Astrocyte (in vitro differentiated cells and primary cell): ENCODE data around the gene TMEM225B. TPM values are rescaled to one million over a fixed set of nuclear protein-coding genes. Genes with fewer than 3 reads are reported as not detected.

Experiments
- DNase-seq: peaks from one replicate; pipeline ENCODE4 v3.0.0-alpha.2; 2010; ENCODE audit warnings: low read depth
- FAIRE-seq: peaks from 2 replicates; lab custom pipeline; 2011; peaks lifted over from hg19 to GRCh38; lab: Jason Lieb, UNC
- H2AFZ ChIP-seq: 2 replicates; pipeline ENCODE4 v1.6.0; 2012; ENCODE audit warnings: low read depth, low read length, inconsistent platforms
- H3K27ac ChIP-seq: 2 replicates; pipeline ENCODE4 v1.5.1; 2011; ENCODE audit warnings: low read depth, low read length, inconsistent platforms
- H3K27me3 ChIP-seq: 2 replicates; pipeline ENCODE4 v1.6.0; 2011; ENCODE audit warnings: low read length, inconsistent platforms; ENCODE audit not compliant: insufficient read depth
- H3K36me3 ChIP-seq: 2 replicates; pipeline ENCODE4 v1.5.1; 2011; ENCODE audit warnings: low read length, inconsistent platforms; ENCODE audit not compliant: insufficient read depth
- H3K4me1 ChIP-seq: 2 replicates; pipeline ENCODE4 v1.5.1; 2011; ENCODE audit warnings: low read length, inconsistent platforms; ENCODE audit not compliant: insufficient read depth
- H3K4me2 ChIP-seq: 2 replicates; pipeline ENCODE4 v1.6.0; 2012; ENCODE audit warnings: low read length, inconsistent platforms
- H3K4me3 ChIP-seq: 2 replicates; pipeline ENCODE4 v1.5.1; 2011; ENCODE audit warnings: low read depth, mild to moderate bottlenecking, low read length, inconsistent platforms; ENCODE audit not compliant: insufficient read depth
- H3K79me2 ChIP-seq: 2 replicates; pipeline ENCODE4 v1.6.0; 2012; ENCODE audit warnings: mild to moderate bottlenecking, low read length, inconsistent platforms; ENCODE audit not compliant: insufficient read depth
- H3K9ac ChIP-seq: 2 replicates; pipeline ENCODE4 v1.6.0; 2012; ENCODE audit warnings: mild to moderate bottlenecking, low read length, inconsistent platforms
- H3K9me3 ChIP-seq: 2 replicates; pipeline ENCODE4 v1.5.1; 2012; ENCODE audit warnings: low read depth, mild to moderate bottlenecking, low read length, inconsistent platforms; ENCODE audit not compliant: insufficient read depth
- H4K20me1 ChIP-seq: 2 replicates; pipeline ENCODE4 v1.6.0; 2012; ENCODE audit warnings: low read length, inconsistent platforms; ENCODE audit not compliant: insufficient read depth
- H3K27ac Mint-ChIP-seq: one replicate; pipeline ENCODE4 v1.8.0; 2021; ENCODE audit warnings: mild to moderate bottlenecking, mixed read lengths; ENCODE audit not compliant: unreplicated experiment
- H3K27me3 Mint-ChIP-seq: one replicate; pipeline ENCODE4 v1.8.0; 2021; ENCODE audit warnings: low read depth, mixed read lengths; ENCODE audit not compliant: unreplicated experiment
- H3K36me3 Mint-ChIP-seq: one replicate; pipeline ENCODE4 v1.8.0; 2021; ENCODE audit warnings: low read depth, mixed read lengths; ENCODE audit not compliant: unreplicated experiment
- H3K4me1 Mint-ChIP-seq: one replicate; pipeline ENCODE4 v1.8.0; 2021; ENCODE audit warnings: low read depth, mixed read lengths; ENCODE audit not compliant: unreplicated experiment
- H3K4me3 Mint-ChIP-seq: one replicate; pipeline ENCODE4 v1.8.0; 2021; ENCODE audit warnings: mild to moderate bottlenecking, moderate library complexity, mixed read lengths; ENCODE audit not compliant: unreplicated experiment
- H3K9me3 Mint-ChIP-seq: one replicate; pipeline ENCODE4 v1.8.0; 2021; ENCODE audit warnings: mild to moderate bottlenecking, mixed read lengths; ENCODE audit not compliant: unreplicated experiment
- CTCF ChIP-seq: IDR thresholded peaks from 2 replicates; pipeline ENCODE4 v1.5.1; 2011; ENCODE audit warnings: low read depth, mild to moderate bottlenecking, inconsistent platforms, low read length, moderate library complexity; ENCODE audit not compliant: insufficient read depth
- EZH2 ChIP-seq: IDR thresholded peaks from 2 replicates; pipeline ENCODE4 v1.6.1; 2012; ENCODE audit warnings: mild to moderate bottlenecking, low read length, inconsistent platforms; ENCODE audit not compliant: insufficient read depth
- total RNA-seq: library from RNA; stranded (reverse); gene quantifications from 2 replicates; pipeline ENCODE4 v1.2.1, GENCODE V29; 2021

The TMEM225B gene
- total RNA-seq, 1 donor from 2014 or later: 0.23 TPM

GRCh38 chr7:99601656-99602310, 3.7 kb downstream of the TMEM225B start:
- no peaks in the 10 kb centered on the region for H3K4me1 ChIP-seq
- Mint-ChIP-seq H3K36me3 (no peaks in the 10 kb centered on the region), H3K27me3 (peaks cover 32% of the 10 kb centered on the region), H3K4me3 (no peak overlapping the region), H3K9me3 (no peaks in the 10 kb centered on the region), H3K4me1 (no peaks in the 10 kb centered on the region), H3K27ac (no peak overlapping the region)
- no peaks in the 10 kb centered on the region for H4K20me1 ChIP-seq
- H3K27ac ChIP-seq: no peak overlapping the region
- no peaks in the 10 kb centered on the region for H3K9me3 ChIP-seq
- no peak overlapping the region for H2AFZ ChIP-seq
- DNase-seq (no peak), FAIRE-seq (no peak)
- no peaks in the 10 kb centered on the region for H3K27me3 ChIP-seq
- no peaks in the 10 kb centered on the region for H3K36me3 ChIP-seq
- H3K4me3 ChIP-seq: no peak overlapping the region
- TF ChIP-seq EZH2 (no peak), CTCF (no peak)
- H3K79me2 ChIP-seq: no peaks in the 10 kb centered on the region
- no peak overlapping the region for H3K9ac ChIP-seq
- H3K4me2 ChIP-seq: no peak overlapping the region

- Histone ChIP-seq H3K79me2 (no peaks in the 10 kb centered on the region), H3K4me2 (no peak overlapping the region), H3K27me3 (no peaks in the 10 kb centered on the region), H3K27ac (no peak overlapping the region), H3K4me3 (no peak overlapping the region), H3K36me3 (no peaks in the 10 kb centered on the region), H3K9ac (no peak overlapping the region), H2AFZ (no peak overlapping the region), H4K20me1 (no peaks in the 10 kb centered on the region), H3K9me3 (no peaks in the 10 kb centered on the region), H3K4me1 (no peaks in the 10 kb centered on the region)
- no peak for DNase-seq
- Mint-ChIP-seq H3K36me3 (no peaks in the 10 kb centered on the region), H3K4me1 (no peaks in the 10 kb centered on the region), H3K4me3 (no peak overlapping the region), H3K27me3 (peaks cover 41% of the 10 kb centered on the region), H3K9me3 (peaks cover 1% of the 10 kb centered on the region), H3K27ac (no peak overlapping the region)
- no peak for FAIRE-seq
- TF ChIP-seq EZH2: no peak
- no peak for TF ChIP-seq CTCF
Observed at GRCh38 chr7:99605527-99605926, 7.5 kb downstream of the TMEM225B start.

GRCh38 chr7:99606531-99606930, 8.5 kb downstream of the TMEM225B start:
- Histone ChIP-seq H3K36me3 (no peaks in the 10 kb centered on the region), H3K27me3 (no peaks in the 10 kb centered on the region), H3K27ac (no peak overlapping the region), H3K4me2 (no peak overlapping the region), H2AFZ (no peak overlapping the region), H3K9me3 (no peaks in the 10 kb centered on the region), H3K4me1 (no peaks in the 10 kb centered on the region), H4K20me1 (no peaks in the 10 kb centered on the region), H3K9ac (no peak overlapping the region), H3K79me2 (no peaks in the 10 kb centered on the region), H3K4me3 (no peak overlapping the region)
- no peak for TF ChIP-seq CTCF
- TF ChIP-seq EZH2: no peak
- Mint-ChIP-seq H3K4me1 (no peaks in the 10 kb centered on the region), H3K9me3 (peaks cover 3% of the 10 kb centered on the region), H3K27me3 (peaks cover 38% of the 10 kb centered on the region), H3K36me3 (no peaks in the 10 kb centered on the region), H3K4me3 (no peak overlapping the region), H3K27ac (no peak overlapping the region)
- FAIRE-seq: no peak
- DNase-seq: no peak
